ENCODE measurements around the gene PSG2. TPM values are rescaled to one million over a fixed set of nuclear protein-coding genes. Genes with fewer than 3 reads are reported as not detected.
"Not testable (repeated sequence)": the region's sequence is repeated elsewhere in the genome, so short reads cannot be mapped to it uniquely, and the experiment has no call there.

The PSG2 gene
- total RNA-seq, 1 donor from 2014 or later, result not detected

DNA sequence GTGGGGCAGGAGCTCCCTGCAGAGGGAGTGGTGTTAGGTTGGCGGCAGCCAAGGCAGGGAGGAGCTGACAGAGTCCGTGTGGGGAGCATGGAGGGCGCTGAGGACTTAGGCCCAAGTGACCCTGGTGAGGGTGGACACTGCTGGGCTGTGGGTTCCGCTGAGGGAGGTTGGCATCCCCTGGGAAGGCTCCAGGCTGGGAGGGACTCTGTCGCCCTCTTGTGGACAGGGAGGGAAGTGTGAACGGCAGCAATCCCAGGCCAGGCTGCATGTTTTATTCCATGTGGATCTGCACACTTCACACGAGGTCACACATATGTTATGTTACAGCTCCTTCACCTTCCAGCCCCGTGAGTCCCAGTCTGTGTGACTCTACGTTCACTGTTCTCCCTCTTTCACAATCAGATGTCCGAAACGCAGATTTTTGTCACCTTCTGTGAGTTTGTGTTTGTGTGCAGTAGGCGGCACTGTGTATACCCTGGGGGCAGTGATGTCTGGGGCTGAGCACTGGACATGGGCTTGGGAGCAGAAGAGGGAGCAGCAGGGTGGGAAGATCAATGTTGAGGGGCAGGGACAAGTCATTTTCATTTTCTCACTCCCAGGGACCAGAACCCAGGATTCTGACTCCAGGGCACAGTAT is 1.8 kb upstream of the PSG2 start:
- H3K36me3 Mint-ChIP-seq (ENCODE audit: low read depth); H3K27me3 Mint-ChIP-seq (ENCODE audit: low read depth); H3K27ac Mint-ChIP-seq (ENCODE audit: unreplicated experiment); DNase-seq (ENCODE audit: low read depth, low spot score); H3K4me3 Mint-ChIP-seq; H3K4me1 Mint-ChIP-seq: not testable (repeated sequence)
- H3K9me3 Mint-ChIP-seq, result peaks cover 11% of the 10 kb centered on the region
- TF ChIP-seq, protein P1, sequence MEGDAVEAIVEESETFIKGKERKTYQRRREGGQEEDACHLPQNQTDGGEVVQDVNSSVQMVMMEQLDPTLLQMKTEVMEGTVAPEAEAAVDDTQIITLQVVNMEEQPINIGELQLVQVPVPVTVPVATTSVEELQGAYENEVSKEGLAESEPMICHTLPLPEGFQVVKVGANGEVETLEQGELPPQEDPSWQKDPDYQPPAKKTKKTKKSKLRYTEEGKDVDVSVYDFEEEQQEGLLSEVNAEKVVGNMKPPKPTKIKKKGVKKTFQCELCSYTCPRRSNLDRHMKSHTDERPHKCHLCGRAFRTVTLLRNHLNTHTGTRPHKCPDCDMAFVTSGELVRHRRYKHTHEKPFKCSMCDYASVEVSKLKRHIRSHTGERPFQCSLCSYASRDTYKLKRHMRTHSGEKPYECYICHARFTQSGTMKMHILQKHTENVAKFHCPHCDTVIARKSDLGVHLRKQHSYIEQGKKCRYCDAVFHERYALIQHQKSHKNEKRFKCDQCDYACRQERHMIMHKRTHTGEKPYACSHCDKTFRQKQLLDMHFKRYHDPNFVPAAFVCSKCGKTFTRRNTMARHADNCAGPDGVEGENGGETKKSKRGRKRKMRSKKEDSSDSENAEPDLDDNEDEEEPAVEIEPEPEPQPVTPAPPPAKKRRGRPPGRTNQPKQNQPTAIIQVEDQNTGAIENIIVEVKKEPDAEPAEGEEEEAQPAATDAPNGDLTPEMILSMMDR (conservative IDR thresholded peaks at IDR 0.05), result peak; percentile 28

DNA sequence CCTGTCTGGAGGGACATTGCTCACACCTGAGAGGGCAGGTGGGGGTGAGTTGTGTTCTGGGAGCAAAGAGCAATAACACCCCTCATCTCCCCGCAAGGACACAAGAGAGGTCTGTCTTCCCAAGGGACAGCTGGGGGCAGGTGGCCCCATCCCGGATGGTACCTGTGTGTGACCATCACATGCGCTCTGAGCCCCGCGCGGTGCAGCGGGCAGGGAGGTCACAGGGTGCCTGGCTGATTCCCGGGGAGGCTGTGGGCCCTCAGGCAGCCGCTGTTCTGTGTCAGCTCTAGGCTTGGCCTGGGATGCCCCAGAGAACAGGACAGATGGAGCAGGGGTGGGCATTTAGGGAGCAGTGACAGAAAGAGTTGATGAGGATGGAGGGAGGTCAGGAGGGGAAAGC is 1.2 kb upstream of the PSG2 start:
- H3K27ac Mint-ChIP-seq (ENCODE audit: unreplicated experiment); H3K36me3 Mint-ChIP-seq (ENCODE audit: low read depth); H3K27me3 Mint-ChIP-seq (ENCODE audit: low read depth); H3K4me3 Mint-ChIP-seq; DNase-seq (ENCODE audit: low read depth, low spot score); H3K4me1 Mint-ChIP-seq: not testable (repeated sequence)
- H3K9me3 Mint-ChIP-seq, result peaks cover 11% of the 10 kb centered on the region

DNA sequence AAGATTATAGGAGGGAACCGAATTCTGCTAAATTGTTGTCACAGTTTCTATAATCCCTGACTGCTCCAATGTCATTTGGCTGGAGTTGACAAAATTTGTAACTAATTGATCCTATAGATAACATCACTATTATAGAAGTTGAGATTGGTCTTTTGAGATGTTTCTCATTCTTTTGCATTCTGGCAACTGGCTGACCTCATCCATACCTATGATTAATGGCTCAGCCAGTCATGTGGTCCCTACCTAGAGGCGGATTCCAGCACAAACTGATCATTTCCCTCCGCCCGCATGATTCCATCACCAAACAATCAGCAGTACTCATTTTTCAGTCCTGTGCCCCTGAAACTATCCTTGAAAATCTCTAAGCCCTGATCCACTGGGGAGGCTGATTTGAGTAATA is 4.2 kb downstream of the PSG2 start:
- Mint-ChIP-seq H3K36me3 (ENCODE audit: low read depth) (peaks cover 8% of the 10 kb centered on the region), H3K4me3 (no peak overlapping the region), H3K27me3 (ENCODE audit: low read depth) (no peaks in the 10 kb centered on the region), H3K27ac (ENCODE audit: unreplicated experiment) (no peak overlapping the region), H3K9me3 (peaks cover 12% of the 10 kb centered on the region), H3K4me1 (no peaks in the 10 kb centered on the region)
- TF ChIP-seq, protein P1 (conservative IDR thresholded peaks at IDR 0.05), result no peak
- DNase-seq (ENCODE audit: low read depth, low spot score), result no peak

DNA sequence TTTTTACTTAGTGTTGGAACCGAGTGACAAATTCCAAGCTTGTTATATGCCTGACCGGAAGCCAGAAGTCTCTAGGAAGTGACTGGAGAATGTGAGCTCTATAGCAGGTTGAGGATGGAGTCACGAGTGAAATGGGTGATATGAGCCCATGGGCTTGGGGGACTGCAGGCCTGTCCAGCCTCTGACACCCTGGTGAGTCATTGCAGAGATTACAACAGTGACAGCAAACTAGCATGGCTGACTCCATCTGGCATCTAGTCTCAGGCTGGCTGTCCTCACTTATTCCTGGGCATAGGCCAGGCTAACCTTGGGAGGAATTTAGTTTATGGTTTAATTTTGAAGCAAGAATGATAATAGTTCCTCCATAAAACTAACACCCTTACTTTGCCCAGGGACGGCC is 4.6 kb downstream of the PSG2 start:
- H3K36me3 Mint-ChIP-seq (ENCODE audit: low read depth); H3K27me3 Mint-ChIP-seq (ENCODE audit: low read depth); H3K4me3 Mint-ChIP-seq; H3K4me1 Mint-ChIP-seq; DNase-seq (ENCODE audit: low read depth, low spot score); H3K27ac Mint-ChIP-seq (ENCODE audit: unreplicated experiment): not testable (repeated sequence)
- peaks cover 13% of the 10 kb centered on the region for H3K9me3 Mint-ChIP-seq

DNA sequence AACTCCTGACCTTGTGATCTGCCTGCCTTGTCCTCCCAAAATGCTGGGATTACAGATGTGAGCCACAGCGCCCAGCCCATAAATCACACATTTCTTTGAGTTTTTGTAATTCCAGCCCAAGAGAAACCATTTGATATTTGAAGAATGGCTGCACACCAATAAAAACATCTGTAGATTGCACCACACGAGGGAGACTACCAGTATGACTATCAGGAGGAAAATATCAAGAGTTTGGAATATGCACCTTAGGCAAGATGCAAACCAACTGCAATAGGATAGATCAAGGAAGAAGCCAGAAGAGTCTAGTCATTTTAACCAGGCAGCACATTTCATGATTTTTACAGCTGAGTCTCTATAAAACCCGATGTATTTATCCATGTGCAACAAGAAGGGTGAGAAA is 20.1 kb downstream of the PSG2 start:
- not testable (repeated sequence) for H3K4me1 Mint-ChIP-seq; H3K36me3 Mint-ChIP-seq (ENCODE audit: low read depth); DNase-seq (ENCODE audit: low read depth, low spot score); H3K4me3 Mint-ChIP-seq; H3K27me3 Mint-ChIP-seq (ENCODE audit: low read depth); H3K27ac Mint-ChIP-seq (ENCODE audit: unreplicated experiment)
- peaks cover 20% of the 10 kb centered on the region for H3K9me3 Mint-ChIP-seq

DNA sequence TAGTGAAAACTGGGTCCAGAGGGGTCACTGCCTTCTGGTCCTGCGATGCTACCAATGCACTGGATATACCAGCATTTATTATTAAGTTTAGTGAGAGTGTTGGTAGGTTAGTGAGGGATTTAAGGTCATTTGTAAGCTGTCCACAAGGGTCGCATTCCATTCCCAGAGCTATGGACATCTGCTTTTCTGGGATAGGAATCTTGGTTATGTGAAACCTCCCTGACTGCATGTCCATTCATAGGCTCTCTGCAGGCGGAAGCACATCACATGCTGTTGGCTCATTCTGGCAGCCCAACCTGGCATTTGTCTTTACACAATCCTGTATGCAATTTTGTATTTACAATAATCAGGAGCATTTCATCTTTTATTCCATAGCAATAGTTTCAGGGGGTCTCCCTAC is 21.2 kb downstream of the PSG2 start:
- not testable (repeated sequence) for H3K27me3 Mint-ChIP-seq (ENCODE audit: low read depth); DNase-seq (ENCODE audit: low read depth, low spot score); H3K27ac Mint-ChIP-seq (ENCODE audit: unreplicated experiment); H3K4me3 Mint-ChIP-seq; H3K36me3 Mint-ChIP-seq (ENCODE audit: low read depth); H3K4me1 Mint-ChIP-seq
- H3K9me3 Mint-ChIP-seq, result peaks cover 19% of the 10 kb centered on the region

DNA sequence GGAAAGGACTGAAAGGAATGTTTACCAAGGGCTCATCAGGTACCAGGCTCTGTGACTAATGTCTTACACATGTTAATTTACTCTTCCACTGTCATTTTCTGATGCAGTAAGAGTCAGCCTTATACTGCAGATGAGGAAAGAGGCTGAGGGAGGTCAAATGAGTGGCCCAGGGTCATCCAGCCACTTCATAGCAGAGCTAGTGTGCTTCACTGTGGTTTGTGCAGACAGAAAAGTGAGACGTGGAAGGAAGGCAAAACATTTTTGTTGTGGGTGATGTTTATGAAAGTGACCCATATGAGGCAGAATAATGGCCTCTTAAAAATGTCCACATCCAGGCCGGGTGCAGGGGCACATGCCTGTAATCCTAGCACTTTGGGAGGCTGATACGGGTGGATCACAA is 22.2 kb downstream of the PSG2 start:
- H3K27ac Mint-ChIP-seq (ENCODE audit: unreplicated experiment); H3K4me1 Mint-ChIP-seq: not testable (repeated sequence)
- H3K9me3 Mint-ChIP-seq, result peaks cover 17% of the 10 kb centered on the region

DNA sequence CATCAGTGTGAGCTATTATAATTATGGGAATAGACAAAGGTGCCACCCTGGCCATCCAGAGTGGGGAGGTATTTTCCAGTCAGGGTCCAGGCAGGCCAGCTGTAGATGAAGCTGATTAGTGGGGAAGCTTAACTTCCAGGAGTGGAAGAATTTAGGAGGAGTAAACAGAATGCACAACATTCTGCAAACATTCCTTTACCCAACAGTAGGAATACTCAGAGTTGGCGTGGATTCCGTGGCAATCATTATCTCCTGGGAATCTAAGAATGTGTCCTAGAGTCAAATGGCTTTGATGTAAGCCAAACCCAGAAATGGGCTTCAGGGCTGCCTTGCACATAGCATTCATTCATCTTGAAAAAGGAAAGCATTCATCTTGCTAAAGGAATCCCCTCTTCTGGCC is 23.0 kb downstream of the PSG2 start:
- H3K27me3 Mint-ChIP-seq (ENCODE audit: low read depth); DNase-seq (ENCODE audit: low read depth, low spot score); H3K36me3 Mint-ChIP-seq (ENCODE audit: low read depth); H3K4me3 Mint-ChIP-seq; H3K27ac Mint-ChIP-seq (ENCODE audit: unreplicated experiment); H3K4me1 Mint-ChIP-seq: not testable (repeated sequence)
- peaks cover 19% of the 10 kb centered on the region for H3K9me3 Mint-ChIP-seq

More for the DNA sequence above, 22.2 kb downstream of the PSG2 start:
- H3K27me3 Mint-ChIP-seq (ENCODE audit: low read depth); H3K4me3 Mint-ChIP-seq; H3K36me3 Mint-ChIP-seq (ENCODE audit: low read depth); DNase-seq (ENCODE audit: low read depth, low spot score): not testable (repeated sequence)

DNA sequence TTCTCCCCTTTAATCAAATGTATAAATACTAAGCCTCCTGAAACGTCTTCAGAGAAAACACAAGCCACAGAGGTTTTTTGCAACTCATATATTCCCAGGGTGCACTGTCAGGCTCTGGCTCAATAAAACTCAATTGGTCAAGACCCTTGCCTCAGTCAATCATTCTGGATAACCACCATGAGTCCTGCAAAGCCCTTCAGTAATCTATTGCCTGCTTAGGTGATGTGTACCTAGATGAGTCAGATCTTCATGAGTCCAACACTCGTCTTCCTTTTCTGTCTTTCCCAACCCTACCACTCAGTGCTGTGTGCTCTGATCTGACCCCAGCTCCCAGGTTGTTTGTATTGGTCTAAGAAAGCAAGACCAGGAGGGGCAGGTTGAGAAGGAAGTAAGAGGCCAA is 24.1 kb downstream of the PSG2 start:
- H3K4me1 Mint-ChIP-seq; DNase-seq (ENCODE audit: low read depth, low spot score); H3K4me3 Mint-ChIP-seq; H3K27ac Mint-ChIP-seq (ENCODE audit: unreplicated experiment); H3K27me3 Mint-ChIP-seq (ENCODE audit: low read depth): not testable (repeated sequence)
- H3K36me3 Mint-ChIP-seq (ENCODE audit: low read depth), result peaks cover 10% of the 10 kb centered on the region
- H3K9me3 Mint-ChIP-seq, result peaks cover 23% of the 10 kb centered on the region

DNA sequence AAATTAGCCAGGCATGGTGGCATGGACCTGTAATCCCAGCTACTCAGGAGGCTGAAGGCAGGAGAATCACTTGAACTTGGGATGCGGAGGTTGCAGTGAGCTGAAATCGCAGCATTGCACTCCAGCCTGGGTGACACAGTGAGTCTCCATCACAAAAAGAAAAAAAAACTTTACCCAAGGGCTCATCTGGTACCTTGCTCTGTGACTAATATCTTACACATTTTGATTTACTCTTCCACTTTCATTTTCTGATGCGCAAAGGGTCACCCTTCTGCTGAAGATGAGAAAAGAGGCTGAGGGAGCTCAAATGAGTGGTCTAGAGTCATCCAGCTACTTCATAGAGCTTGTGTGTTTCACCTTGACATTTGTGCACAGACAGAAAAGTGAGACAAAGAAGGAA is 34.5 kb downstream of the PSG2 start:
- not testable (repeated sequence) for H3K27ac Mint-ChIP-seq (ENCODE audit: unreplicated experiment); H3K4me1 Mint-ChIP-seq; H3K4me3 Mint-ChIP-seq; H3K36me3 Mint-ChIP-seq (ENCODE audit: low read depth); H3K9me3 Mint-ChIP-seq; DNase-seq (ENCODE audit: low read depth, low spot score); H3K27me3 Mint-ChIP-seq (ENCODE audit: low read depth)

DNA sequence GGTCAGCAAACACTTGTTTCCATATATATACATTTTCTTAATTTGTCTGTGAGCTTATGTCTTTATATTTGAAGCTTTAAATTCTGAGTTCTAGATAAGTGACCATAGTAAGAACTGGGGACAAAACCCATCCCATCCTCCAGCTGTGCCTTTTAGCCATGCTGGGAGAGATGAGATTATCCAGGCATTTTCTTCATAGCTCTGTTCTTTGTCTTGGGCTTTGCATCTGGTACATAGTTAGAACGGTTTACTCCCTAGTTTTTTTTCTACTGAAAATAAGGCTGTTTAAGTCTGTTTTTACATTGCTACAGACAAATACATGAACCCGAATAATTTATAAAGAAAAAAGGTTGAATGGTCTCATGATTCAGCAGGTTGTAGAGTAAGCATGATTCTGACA is 35.9 kb downstream of the PSG2 start:
- H3K36me3 Mint-ChIP-seq (ENCODE audit: low read depth); H3K9me3 Mint-ChIP-seq; H3K27ac Mint-ChIP-seq (ENCODE audit: unreplicated experiment); H3K27me3 Mint-ChIP-seq (ENCODE audit: low read depth); DNase-seq (ENCODE audit: low read depth, low spot score); H3K4me3 Mint-ChIP-seq; H3K4me1 Mint-ChIP-seq: not testable (repeated sequence)

DNA sequence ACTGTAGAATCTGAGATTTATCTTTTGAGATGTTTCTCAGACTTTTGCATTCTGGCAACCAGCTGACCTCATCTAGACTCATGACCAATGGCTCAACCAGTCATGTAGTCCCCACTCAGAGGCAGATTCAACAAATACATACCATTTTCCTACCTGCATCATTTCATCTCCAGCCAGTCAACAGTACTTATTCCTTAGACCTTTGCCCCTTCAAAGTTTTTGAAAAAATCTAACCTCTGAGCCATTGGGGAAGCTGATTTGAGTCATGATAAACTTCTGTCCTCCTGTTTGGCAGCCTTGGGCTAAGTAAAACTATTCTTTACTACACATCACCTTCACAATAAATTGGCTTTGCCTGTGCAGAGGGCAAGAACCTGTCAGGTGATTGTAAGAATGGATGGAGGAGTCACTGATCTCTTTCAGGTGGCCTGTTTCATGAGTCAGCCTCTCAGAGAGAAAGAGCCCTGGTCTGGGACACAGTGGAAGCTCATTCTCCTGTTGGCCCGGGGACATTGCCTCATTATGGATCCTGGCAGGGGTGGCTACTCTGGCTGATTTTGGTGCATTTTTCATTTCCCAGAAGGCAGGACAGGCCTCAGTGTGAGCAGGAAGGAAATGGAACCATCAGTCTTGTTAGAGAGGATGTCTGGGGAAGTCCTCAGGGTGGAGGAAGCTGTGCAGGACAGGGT is 38.9 kb downstream of the PSG2 start:
- H3K27me3 Mint-ChIP-seq (ENCODE audit: low read depth); H3K9me3 Mint-ChIP-seq; DNase-seq (ENCODE audit: low read depth, low spot score); H3K4me3 Mint-ChIP-seq; H3K27ac Mint-ChIP-seq (ENCODE audit: unreplicated experiment); H3K4me1 Mint-ChIP-seq; H3K36me3 Mint-ChIP-seq (ENCODE audit: low read depth): not testable (repeated sequence)
